ENCODE measurements around the gene DHRSX. TPM values are rescaled to one million over a fixed set of nuclear protein-coding genes. Genes with fewer than 3 reads are reported as not detected.

The DHRSX gene
- total and polyA plus RNA-seq, 9 of the 15 experiments (the other 6 are each of a cell fraction or from before 2014, with no cell fraction given) = 0.59 to 11.0 (median 6.2) TPM

- TF ChIP-seq ZNF23 (CRISPR knock-in tag; IDR thresholded peaks at IDR 0.05) (no peak), CTCF (IDR thresholded peaks at IDR 0.05 in 2 of 3, conservative IDR thresholded peaks at IDR 0.05 in 1 of 3; ENCODE audit: insufficient read depth in 2 of 3, low read depth in 1 of 3, low read length in 3 of 3) (no peak), MCM2 (IDR thresholded peaks at IDR 0.05; ENCODE audit: low read depth) (no peak), ZNF3 (CRISPR knock-in tag; IDR thresholded peaks at IDR 0.05) (no peak), CBFA2T3 (IDR thresholded peaks at IDR 0.05) (no peak), ZNF589 (CRISPR knock-in tag; IDR thresholded peaks at IDR 0.05; ENCODE audit: low read depth) (no peak), SAP30 (IDR thresholded peaks at IDR 0.05; ENCODE audit: borderline replicate concordance, insufficient read depth, low read depth, low read length, poor library complexity, severe bottlenecking) (no peak)
Observed at GRCh38 chrX:2327423-2327822, 173.4 kb downstream of the DHRSX start (continued).

DNA sequence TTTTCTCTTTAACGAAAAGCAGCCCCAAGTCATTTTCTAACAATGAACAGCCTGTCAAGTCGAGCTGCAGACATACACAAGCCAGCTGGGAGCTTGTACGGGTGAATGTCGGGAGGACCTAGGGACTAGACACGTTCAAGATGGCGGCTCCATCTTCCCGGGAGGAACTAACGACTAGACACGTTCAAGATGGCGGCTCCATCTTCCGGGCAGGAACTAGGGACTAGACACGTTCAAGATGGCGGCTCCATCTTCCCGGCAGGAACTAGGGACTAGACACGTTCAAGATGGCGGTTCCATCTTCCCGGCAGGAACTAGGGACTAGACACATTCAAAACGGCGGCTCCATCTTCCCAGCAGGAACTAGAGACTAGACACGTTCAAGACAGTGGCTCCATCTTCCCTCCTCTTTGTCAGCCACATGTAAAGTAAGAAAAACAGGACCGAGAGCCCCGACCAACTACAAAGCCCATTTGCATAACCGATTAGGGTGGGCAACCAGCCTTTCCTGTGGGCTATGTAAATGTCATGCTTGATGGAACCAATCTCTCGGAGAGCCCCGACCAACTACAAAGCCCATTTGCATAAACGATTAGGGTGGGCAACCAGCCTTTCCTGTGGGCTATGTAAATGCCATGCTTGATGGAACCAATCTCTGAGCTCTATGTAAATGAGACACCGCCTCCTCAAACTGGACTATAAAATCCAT is 175.5 kb downstream of the DHRSX start:
- Histone ChIP-seq H3K79me2 (ENCODE audit: control insufficient read depth, insufficient read depth, low read length) (peaks cover under 1% of the 10 kb centered on the region; the same call in 1 of the 3 replicates), H3K9me3 (replicated peaks; ENCODE audit: control insufficient read depth, insufficient read depth, low read depth, low read length) (no peaks in the 10 kb centered on the region; the same call in 1 of the 2 replicates), H2AFZ (ENCODE audit: low read depth, low read length) (peak overlapping the region; percentile 89), H3K9ac (ENCODE audit: insufficient read depth in 1 of 2, low read depth in 2 of 2, low read length in 2 of 2) (0 out of 4 replicates have a peak overlapping the region, but pooled peaks of 1 of the 2 experiments have one; percentile 41), H3K4me2 (ENCODE audit: insufficient read depth, low read length) (peak overlapping the region; percentile 68), H3K4me1 (replicated peaks in 1 of 2; ENCODE audit: control insufficient read depth in 2 of 2, insufficient read depth in 2 of 2, low read length in 2 of 2) (no peaks in the 10 kb centered on the region; a peak in 2 of 5 replicates), H4K20me1 (replicated peaks; ENCODE audit: control insufficient read depth, insufficient read depth, low read length) (no peaks in the 10 kb centered on the region), H3K27ac (ENCODE audit: extremely low read depth, low read depth, low read length) (peak overlapping the region; percentile 46; the same call in 1 of the 3 replicates), H3K27me3 (ENCODE audit: control insufficient read depth in 2 of 2, insufficient read depth in 2 of 2, low read length in 2 of 2) (no peaks in the 10 kb centered on the region), H3K4me3 (peak overlapping the region; percentile 41), H3K36me3 (ENCODE audit: control insufficient read depth, insufficient read depth, low read length) (no peaks in the 10 kb centered on the region), H3K9me1 (ENCODE audit: control insufficient read depth, insufficient read depth, low read length) (no peaks in the 10 kb centered on the region)
- FAIRE-seq = peak; percentile 93
- no TSS peak for BruUV-seq (replicated peaks)
- ChIA-PET CTCF (ENCODE audit: low intra/inter-chr PET ratio) (no interaction called here), POLR2A (no interaction called here)
- in situ Hi-C loops (cut with MboI) = no loop called here
- intact Hi-C loops (cut with micrococcal nuclease) = no loop called here
- DNase-seq (ENCODE audit: extremely low read depth in 1 of 4, low spot score in 3 of 4) = peak; percentile 39 to 84 (median 44)
- 38% methylated on average over 19 of the region's 27 CpGs for WGBS (ENCODE audit: insufficient coverage, low coverage, missing lambda C conversion rate)
- peak; percentile 83 for ATAC-seq
- TF ChIP-seq SUPT5H (IDR thresholded peaks at IDR 0.05) (0 out of 2 replicates have a peak, but pooled peaks have one; percentile 22), THAP7 (CRISPR knock-in tag; IDR thresholded peaks at IDR 0.05) (peak; percentile 98), CBX8 (IDR thresholded peaks at IDR 0.05; ENCODE audit: borderline replicate concordance, extremely low read depth, low read depth, low read length, poor library complexity, severe bottlenecking) (no peak), CBFB (CRISPR knock-in tag; IDR thresholded peaks at IDR 0.05) (no peak), GABPA (tag; conservative IDR thresholded peaks at IDR 0.05; ENCODE audit: low read depth) (peak; percentile 94), POLR2AphosphoS2 (IDR thresholded peaks at IDR 0.05; ENCODE audit: low read length) (no peak; the same call in 1 of the 2 replicates), ZC3H8 (IDR thresholded peaks at IDR 0.05) (no peak), POLR2AphosphoS5 (IDR thresholded peaks at IDR 0.05; ENCODE audit: control insufficient read depth, insufficient read depth, low read depth, low read length) (peak; percentile 29; the same call in 1 of the 2 replicates), SP2 (IDR thresholded peaks at IDR 0.05; ENCODE audit: extremely low read depth, low read depth, low read length, poor library complexity, severe bottlenecking) (no peak), SPI1 (IDR thresholded peaks at IDR 0.05; ENCODE audit: borderline replicate concordance, low read depth, low read length) (peak; percentile 57), ELF1 (tag; IDR thresholded peaks at IDR 0.05) (peak; percentile 73)
